NCI-H510A treated with DMSO at 0.1 percent for 48 hours (cell line): ENCODE measurements around the gene GAS2L1.

ENCODE experiments used
- DNase-seq: peaks from one replicate; lab custom pipeline; 2025; lab: John Stamatoyannopoulos, UW

The GAS2L1 gene

DNA sequence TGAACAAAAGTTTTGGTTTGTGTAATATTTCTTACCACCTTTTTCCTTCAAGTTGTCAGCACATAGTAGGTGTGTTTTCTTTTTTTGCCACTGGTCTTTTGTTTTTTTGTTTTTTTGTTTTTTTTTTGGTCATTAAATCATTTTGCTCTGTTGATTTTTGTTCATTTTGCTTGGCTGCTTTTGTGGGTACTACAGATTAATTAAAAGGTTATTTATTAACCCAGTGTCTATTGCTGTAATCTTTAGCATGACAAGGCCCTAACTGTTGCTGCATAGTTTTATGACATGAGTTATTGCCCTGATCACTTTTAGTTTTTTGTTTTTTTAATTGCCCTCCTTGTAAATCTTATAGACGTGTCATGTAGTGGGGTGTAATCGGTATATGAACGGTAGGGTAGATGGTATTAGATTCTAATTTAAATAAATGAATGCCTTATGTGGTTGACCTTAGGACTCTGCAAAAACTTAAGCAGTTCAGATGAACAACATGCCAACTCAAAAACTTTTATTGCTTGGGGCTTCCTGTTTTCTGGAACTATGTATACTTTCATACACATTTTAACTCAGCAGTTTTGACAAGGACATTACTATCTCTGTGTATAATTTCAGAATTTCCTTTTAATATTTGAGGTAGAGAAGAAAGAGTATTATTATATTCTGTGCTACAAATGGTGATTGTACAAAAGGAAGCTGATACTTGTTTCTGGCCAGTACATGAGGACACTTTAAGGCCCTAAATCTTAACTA lies 30.5 kb upstream of the GAS2L1 start:
- DNase-seq, result no peak

DNA sequence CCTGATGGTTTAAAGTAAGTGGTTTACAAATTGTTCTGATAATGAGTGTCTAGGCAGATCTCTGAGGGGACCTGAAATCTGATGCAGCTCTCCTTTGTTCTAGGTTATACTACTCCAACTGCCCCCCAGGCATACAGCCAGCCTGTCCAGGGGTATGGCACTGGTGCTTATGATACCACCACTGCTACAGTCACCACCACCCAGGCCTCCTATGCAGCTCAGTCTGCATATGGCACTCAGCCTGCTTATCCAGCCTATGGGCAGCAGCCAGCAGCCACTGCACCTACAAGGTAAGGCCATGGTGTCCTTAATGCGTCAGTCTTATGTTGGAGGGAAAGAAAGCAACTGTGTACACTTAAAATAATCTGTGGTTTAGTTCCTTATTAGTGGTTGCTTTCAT lies 28.5 kb upstream of the GAS2L1 start:
- DNase-seq, result no peak

DNA sequence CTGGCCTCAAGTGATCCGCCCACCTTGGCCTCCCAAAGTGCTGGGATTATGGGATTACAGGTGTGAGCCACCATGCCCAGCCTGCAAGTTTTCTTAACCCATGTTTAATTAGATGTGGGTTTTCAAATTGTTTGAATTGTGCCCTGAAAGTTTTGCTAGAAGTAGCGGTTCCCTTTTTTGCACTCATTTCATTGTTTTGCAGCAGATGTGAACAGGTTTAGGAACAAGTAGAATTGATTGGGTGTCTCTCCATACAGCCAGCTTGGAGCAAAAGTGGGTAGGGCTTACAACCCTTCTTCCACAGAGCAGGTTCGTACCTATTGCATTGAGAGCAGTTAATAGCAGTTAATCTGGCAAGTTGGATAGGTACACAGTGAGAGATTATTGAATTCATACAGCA lies 22.3 kb upstream of the GAS2L1 start:
- DNase-seq, result no peak

DNA sequence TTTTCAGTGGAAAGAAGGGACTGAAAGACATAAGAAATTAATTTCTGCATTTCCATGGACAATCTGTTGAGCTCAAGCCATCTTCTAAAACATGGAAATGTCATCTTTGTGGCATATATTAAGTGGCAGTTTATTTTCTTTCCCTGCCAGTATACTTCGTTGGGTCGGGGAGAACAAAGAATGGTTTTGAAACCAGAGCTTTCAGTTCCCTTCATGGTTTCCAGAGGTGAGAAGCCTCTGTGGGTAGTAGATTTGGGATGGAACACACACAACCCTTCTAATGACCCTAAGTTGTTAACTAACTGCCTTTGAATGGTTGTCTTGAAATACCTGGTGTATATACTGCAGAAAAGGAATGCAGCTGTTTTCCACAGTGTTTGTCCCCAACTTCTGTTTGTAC lies 17.6 kb upstream of the GAS2L1 start:
- DNase-seq, result no peak

DNA sequence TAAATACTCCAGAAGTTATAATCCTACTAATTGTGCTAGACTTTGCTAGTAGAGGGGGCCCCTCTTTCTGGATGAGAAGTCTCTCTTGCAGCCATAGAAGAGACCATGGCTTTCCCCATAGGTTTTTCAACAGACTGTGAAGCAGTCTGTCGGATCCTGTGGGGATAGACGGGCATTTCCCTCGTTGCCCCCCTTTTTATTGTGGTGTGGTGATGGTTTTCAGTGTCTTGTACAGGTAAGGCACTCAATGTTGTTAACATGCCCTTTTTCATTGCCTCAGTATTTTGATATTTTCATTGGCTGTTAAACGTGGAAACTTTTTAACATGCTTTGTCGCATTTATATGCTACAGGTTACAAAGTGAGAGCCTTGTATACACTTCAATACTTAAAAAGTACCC lies 16.4 kb upstream of the GAS2L1 start:
- DNase-seq, result no peak

DNA sequence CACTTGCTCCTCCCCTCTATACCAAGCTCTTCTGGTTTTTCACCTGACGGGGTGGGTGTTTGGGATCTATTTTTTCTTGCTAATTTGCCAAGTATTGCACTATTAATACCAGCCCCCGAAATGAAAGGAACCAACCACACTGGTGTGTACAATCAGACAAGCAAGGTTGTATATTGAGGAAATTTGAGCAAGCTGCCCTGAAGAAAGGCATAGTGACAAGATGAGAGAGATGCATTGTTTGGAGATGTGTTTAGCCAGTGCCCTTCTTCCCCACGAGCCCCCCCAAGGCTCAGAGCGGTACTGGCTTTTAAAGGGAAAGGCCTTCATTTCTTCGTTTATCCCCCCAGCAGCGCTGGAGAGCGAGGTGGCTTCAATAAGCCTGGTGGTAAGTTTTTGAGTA lies 15.2 kb upstream of the GAS2L1 start:
- DNase-seq, result no peak

DNA sequence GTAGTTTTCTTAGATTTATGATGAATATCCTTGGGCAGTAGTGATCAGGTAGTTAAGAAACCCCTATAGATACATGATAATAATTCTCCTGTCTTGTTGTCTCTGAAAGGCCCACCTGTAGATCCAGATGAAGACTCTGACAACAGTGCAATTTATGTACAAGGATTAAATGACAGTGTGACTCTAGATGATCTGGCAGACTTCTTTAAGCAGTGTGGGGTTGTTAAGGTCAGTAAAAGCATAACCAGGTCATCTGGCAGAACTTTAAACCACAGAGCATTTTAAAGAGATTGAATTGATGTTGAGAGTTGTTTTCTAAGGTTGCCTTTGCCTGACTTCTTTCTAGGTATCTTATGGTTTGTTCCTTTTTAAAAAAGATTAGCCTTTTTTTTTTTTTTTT lies 14.1 kb upstream of the GAS2L1 start:
- no peak for DNase-seq

DNA sequence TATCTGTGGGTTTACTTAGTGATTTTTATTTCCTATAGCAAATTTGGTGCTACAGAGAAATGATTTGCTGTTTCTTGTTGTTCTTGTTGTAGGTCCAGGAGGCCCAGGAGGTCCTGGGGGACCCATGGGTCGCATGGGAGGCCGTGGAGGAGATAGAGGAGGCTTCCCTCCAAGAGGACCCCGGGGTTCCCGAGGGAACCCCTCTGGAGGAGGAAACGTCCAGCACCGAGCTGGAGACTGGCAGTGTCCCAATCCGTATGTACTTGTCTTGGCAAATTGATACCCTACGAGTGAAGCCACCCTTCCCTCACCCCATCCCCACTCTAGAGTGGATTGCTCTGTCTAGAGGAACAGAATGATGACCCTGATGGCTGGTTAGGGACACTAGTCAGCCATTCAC lies 7.8 kb upstream of the GAS2L1 start:
- no peak for DNase-seq

DNA sequence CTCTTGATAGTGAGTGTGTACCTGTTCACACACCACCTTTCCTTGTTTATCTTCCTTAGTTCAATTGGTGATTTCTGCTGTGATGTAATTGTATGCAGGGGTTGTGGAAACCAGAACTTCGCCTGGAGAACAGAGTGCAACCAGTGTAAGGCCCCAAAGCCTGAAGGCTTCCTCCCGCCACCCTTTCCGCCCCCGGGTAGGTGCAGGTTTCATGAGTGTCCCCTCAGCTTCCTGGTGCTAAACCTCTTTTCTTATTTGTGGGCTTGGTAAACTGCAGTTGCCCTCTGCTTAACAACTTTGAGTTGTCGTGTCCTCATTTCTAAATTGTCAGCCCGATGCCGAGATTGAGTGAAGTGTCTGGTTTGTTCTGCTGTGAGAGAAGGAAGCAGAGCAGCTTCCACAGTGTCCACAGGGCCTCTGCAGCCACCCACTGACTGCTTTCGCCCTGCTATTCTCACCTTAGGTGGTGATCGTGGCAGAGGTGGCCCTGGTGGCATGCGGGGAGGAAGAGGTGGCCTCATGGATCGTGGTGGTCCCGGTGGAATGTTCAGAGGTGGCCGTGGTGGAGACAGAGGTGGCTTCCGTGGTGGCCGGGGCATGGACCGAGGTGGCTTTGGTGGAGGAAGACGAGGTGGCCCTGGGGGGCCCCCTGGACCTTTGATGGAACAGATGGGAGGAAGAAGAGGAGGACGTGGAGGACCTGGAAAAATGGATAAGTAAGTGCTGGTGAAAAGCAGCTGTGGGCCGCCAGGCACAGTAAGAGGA lies 7.1 kb upstream of the GAS2L1 start:
- DNase-seq, result no peak

DNA sequence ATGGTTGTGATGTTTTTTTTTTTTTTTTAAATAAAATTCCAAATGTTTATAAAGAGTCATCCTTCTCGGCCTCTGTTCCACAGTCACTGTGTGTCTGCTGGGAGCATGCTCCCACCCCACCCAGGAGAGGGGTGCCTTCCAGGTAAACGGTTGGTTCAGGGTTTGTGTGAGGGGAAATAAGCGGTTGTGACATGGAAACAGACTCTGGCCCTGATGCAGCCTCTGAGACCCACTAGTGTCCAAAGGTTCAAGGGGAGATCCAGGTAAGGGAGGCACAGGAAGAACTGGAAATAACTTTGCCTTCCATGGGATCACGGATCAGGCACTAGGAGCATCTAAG lies 6.0 kb upstream of the GAS2L1 start:
- DNase-seq, result no peak

DNA sequence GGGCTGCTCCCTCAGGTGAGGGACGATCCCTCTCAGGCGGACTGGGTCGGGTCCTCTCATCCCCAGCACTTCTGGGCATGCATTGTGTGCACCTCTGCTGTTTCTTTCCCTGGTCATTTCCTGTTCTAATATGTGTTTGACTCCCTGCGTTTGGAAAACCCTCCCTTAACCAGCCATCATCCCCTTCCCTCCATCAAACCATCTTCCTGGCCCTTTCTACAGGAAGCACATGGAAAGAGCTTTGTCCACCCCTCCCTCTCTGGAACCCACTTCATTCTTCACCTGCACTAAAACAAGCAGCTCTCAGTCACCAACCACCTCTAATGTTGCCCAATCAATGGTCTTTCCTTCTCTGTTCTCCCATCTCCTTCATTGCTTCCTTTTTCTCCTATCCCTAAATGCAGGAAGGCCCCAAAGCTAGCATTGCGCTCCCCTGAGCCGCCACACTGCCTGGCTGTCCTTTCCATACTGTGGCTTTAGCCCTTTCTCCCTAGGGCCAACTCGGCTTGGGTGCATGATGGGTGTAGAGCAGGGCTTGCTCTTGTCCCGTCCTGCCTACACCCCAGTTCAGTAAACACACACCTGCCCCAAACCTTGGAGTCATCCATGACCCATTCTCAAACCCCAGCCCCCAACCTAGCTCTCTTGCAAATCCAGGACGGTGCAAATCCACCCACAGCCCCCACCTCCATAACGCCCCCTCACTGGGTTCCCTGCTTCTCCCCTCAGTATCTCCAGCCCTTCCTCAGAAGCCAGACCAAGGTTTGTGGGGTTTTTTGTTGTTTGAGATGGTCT lies 5.4 kb upstream of the GAS2L1 start:
- no peak for DNase-seq

DNA sequence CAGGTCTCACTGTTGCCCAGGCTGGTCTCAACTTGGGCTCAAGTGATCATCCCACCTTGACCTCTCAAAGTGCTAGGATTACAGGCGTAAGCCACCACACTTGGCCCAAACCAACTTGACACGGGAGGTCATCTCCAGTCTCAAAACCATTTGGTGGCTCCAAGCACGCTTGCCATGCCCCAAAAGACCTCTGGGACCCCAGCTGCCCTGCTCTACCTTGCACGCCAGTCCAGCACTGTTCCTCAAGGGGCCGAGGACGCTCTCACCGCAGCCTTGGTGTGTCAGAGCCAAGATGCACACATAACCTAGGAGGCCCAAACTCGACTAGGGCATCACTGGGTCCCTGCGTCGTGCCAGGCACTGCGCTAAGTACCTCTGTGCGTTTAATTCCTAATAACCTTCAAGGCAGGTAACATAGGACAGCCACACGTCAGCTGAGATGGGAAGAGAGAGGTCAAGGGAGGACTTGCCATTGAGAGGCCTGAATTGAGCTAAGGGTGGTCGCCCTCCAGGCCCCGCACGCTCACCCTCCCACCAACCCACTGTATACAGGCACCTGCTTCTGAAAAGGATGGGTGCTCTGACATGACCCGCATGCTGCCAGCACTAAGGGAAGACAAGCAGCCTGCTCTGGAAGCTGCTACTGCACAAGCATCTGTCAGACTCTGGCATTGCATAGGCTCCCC lies 4.6 kb upstream of the GAS2L1 start:
- DNase-seq, result no peak

DNA sequence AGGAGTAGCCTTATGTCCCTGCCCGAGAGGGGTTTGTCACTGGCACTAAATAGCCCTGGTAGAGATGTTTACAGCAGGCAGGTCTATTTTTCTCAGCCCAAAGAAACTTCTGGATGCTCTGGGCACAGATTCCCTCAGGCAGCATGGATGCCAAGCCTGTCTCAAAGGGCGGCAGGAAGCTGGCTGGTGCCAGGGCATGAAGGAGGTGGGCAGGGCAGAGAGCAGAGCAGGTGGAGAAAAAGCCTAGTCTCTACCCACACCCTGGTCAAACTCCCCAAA lies 4.1 kb upstream of the GAS2L1 start:
- no peak for DNase-seq

DNA sequence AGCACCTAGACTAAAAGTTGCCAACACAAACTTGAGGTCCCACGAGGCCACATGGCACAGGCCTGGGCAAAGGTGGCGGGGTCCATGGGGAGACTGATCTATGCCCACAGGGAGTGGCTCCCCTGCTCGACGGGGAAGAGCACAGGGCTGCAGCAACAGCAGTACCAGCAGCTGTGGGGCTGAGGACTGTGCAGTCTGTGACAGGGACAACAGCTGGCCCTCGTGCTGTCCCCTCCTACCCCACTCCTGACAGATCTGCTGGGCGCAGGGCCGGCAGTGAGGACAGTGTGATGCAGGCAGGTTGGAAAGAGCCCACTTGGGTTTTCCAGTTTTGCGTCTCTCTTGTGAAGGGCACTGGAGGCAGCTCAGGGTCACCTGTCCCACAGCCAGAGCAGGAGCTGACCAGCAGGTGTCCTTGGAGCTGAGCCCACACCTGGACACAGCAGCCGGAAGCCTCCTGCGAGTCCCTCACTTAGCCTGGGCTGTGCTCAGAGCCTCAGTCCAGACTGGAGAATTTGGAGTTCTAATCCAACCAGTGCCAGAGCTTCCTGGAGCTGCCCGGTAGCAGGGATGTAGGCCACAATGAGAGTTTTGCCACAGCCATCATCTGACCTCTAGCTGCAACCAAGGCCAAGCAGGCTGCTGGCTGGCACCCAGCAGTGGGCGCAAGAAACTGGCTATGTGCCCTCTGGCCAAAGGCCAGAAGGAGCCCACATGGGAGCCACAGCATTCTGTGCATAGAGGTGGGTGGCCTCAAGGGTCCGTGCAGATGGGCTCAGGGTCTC lies 3.6 kb upstream of the GAS2L1 start:
- no peak for DNase-seq

DNA sequence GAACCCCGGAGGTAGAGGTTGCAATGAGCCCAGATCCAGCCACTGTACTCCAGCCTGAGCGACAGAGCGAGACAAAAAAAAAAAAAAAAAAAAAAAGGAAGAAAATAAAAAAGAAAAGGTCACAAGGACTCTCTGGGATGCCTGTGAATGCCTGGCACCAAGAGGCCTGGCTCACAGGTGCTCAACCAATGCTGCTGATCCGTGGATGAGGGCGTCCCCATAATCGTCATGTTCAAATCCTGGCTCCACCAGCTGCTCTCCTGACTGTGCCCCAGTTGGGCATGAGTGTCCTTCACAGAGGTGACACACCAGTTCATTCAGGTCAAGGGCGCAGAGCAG lies 645 bp upstream of the GAS2L1 start:
- no peak for DNase-seq

DNA sequence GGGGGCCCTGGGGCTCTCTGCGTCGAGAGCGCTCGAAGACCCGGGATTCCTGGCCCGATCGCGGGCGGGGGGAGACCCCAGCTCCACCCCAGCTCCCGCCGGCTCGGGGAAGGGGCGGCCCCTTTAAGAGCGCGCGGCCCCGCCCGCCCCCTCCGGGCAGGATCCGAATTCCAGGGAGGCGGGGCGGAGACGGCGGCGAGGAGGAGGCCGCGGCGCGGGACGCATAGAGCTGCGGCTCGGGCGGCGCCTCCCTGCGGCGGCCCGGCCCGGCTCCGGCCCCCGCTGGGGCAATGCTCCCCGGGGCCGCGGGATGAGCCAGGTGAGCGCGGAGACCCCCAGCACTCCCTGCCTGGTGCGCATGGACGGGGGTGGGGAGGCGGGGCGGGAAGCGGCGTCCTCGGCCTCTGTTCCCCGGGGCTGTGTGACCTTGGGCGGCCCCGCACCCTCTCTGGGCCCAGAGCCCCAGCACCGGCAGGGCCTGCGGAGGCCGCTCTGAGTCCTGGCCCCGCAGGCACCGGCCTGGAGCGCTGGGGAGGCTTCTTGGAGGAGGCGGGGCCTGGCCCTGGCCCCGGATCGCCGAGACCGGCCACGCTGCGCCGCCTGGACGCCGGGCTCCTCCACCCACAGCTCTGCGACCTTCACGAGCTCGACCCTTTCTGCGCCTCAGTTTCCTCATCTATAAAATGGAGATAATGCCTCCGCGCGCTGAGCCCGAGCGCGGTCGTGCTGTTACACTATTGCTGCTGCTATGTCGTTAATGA lies 565 bp downstream of the GAS2L1 start:
- DNase-seq, result peak; percentile 23

DNA sequence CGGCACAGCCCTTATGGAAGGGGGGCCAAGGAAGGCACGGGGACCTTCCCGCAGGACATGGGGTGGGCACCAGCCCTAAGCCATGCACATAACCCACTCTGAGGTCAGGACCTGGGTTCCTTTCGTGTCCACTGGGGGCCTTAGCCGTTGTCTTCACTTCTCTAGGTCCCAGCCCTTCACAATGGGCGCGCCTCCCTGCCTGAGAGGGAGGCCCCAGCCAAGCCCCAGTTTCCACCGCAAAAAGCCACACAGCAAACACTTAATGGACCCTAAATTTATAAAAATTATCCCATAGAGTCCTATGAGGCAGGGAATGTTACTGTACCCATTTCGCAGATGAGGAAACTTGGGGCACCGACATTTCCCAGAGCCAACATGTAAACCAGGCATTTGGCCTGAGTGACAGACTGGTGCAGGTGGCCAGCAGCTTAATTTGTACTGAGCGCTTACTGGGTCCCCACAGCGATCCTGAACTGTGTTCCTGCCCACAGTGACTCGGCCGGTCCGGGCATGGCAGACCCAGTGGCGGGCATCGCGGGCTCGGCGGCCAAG lies 1.2 kb downstream of the GAS2L1 start:
- DNase-seq, result no peak

DNA sequence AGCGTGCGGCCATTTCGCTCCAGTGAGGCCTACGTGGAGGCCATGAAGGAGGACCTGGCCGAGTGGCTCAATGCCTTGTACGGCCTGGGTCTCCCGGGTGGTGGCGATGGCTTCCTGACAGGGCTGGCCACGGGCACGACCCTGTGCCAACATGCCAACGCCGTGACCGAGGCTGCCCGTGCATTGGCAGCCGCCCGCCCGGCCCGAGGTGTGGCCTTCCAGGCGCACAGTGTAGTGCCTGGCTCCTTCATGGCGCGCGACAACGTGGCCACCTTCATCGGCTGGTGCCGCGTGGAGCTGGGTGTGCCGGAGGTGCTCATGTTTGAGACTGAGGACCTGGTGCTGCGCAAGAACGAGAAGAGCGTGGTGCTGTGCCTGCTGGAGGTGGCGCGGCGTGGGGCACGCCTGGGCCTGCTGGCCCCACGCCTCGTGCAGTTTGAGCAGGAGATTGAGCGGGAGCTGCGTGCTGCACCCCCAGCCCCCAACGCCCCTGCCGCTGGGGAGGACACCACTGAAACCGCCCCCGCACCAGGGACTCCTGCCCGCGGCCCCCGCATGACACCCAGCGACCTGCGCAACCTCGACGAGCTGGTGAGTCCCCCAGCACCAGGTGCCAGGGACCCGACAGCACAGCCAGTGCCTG lies 1.8 kb downstream of the GAS2L1 start:
- no peak for DNase-seq

DNA sequence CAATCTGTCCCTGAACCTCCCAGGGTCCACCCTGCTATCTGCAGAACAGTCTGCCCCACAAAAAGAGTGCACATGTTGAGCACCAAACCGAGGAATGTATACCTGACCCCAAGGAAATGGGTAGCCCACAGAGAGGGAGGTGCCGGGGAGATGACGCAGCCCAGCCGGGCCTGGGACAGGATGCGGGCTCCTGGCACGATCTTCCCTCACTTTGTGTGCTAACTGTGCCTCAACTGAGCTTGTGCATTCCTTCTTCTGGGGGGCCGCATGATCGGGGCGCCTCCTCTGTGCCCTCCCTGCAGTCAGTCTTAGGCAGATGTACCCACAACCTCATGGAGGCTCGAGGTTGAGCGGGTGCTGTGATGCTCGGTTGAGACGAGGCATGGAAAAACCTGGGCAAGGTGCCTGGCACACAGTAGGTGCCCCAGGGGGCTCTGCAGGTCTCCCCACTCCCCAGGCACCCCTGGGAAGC lies 2.4 kb downstream of the GAS2L1 start:
- DNase-seq, result no peak

DNA sequence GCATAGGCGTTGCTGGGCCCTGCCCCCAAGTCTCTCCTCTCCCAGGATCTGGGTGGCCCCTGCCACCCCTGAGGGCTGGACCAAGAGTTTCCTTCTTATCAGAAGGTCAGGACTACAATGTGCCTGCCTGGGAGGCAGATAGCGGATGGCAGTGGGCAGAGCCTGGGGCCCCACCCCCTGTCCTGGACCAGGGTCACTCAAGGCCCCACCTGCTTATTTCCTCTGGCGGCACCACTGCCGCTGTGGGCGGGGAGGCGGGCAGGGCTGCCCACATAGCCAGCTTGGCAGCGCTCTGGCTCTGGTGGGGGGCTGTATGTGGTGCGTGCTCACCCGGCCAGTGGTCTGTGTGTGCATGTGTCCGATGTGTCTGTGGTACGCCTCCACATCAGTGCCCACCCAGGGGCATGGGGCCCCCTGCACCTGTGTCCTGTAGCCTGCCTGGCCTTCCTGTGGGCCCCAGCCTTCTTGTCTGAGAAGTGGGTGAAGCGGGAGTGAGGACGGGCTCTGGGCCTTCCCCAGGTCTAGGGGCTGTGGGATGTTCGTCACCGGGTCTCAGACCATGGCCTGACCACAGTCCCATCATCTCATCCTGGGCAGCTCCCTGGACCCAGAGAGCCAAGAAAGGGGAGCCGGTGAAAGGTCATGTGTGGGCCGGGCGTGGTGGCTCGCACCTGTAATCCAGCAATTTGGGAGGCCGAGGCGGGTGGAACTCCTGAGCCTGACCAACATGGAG lies 3.0 kb downstream of the GAS2L1 start:
- no peak for DNase-seq
